HG03135 (cell line): ENCODE data around the gene KAT6B.

Experiments used
- ATAC-seq: cut with Tn5 transposase; IDR thresholded peaks from one replicate; pipeline ENCODE4 v1.9.1; 2021; ENCODE audit warnings: mild to moderate bottlenecking, moderate library complexity; ENCODE audit not compliant: unreplicated experiment

The KAT6B gene

GRCh38 chr10:75058161-75058560 lies 231.8 kb downstream of the KAT6B start:
- no peak for ATAC-seq

- ATAC-seq, result no peak
These were observed 235.5 kb downstream of the KAT6B start for GRCh38 chr10:75061709-75062505.

DNA sequence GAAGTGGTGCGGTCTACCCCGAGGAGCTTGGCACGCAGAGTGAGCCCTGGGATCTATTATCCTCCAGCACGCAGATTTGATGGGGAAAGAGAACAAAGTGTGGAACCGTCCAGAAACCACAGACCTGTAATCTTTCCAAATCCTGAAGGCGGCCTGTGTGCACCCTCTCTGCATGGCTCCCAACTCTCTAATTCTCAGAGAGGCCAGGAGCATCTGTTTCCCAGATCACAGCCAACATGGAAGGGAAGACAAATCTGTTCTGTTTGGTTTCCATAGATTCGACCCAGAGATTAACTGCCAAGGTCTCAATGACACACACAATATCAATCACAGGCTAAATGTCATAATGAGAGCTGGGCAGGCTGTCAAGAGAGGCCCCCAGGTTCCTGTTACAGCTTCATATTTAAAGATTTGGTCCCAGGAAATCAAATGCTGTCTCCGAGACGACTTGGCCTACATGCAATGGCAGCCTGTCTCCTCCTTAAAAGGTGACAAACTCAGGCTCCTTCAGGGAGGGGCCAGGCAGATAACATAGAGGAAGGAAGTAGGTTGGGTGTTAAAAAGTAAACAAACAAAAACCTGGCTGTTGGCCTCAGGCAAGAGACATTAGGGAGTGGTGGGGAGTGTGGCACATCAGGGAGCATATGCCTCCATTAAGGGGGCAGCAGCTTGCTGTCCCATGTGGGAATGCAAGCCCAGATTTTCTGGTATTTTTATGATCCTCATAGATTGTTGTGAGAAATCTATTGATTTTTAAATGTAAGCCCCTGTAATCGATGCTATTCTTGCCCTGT lies 236.3 kb downstream of the KAT6B start:
- no peak for ATAC-seq

GRCh38 chr10:75063461-75064230 lies 237.2 kb downstream of the KAT6B start:
- ATAC-seq, result no peak

GRCh38 chr10:75065076-75065475 lies 238.7 kb downstream of the KAT6B start:
- no peak for ATAC-seq

DNA sequence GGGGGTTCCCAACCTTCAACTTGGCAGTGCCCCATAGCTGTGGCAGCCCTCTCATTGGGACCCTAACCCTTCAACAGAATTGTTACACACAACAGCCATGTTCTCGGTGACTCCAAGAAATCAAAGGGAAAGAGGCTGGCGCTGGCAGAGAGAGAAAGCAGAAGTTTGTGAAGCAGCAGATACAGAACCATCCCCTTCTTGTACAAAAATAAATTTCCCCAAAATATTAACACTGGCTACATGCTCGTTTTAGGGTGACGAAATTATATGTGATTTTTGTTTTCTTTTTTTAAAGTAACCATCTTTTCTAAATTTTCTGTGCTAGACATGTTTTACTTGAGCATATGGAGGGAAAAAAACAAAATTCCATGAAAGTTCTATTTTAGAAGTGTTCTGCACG lies 239.9 kb downstream of the KAT6B start:
- no peak for ATAC-seq

GRCh38 chr10:75067272-75067671 lies 240.9 kb downstream of the KAT6B start:
- ATAC-seq, result no peak

DNA sequence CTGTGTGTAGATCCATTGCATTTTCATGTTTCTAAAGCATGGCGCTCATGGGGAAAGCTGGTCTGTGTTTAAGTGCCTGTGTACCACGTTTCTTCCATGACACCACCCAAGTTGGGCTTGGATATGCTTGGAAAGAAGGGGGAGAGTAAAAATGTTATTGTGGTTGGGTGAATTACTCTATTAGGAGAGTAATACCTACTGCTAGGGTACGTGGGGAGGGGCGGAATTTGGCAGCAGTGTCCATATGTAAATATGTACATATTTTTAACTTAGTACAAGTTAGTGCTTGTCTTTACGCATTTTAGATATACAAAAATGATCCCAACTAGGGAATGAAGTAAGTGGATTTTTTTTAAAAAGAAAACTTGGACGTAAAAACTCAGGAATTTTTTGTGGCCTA lies 242.1 kb downstream of the KAT6B start:
- no peak for ATAC-seq

- no peak for ATAC-seq
These were observed 244.1 kb downstream of the KAT6B start for GRCh38 chr10:75070476-75070875.

GRCh38 chr10:75070961-75071428 lies 244.6 kb downstream of the KAT6B start:
- ATAC-seq, result no peak

DNA sequence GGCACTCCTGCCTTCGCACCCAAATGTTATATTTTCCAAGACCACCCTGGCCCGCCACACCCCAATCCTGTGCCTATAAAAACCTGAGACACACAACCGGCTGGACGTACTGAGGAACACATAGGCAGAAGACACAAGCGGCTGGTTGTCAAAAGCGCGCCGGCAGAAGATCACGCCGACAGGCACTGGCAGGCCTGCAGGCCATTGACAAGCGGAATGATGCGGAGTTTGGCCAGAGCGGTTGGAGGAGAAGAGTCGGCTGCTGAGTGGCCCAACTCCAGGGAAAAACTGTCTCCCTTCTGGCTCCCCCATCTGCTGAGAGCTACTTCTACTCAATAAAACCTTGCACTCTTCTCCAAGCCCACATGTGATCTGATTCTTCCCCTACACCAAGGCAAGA lies 245.4 kb downstream of the KAT6B start:
- no peak for ATAC-seq

- no peak for ATAC-seq
These were observed 246.3 kb downstream of the KAT6B start for GRCh38 chr10:75072727-75073126.

DNA sequence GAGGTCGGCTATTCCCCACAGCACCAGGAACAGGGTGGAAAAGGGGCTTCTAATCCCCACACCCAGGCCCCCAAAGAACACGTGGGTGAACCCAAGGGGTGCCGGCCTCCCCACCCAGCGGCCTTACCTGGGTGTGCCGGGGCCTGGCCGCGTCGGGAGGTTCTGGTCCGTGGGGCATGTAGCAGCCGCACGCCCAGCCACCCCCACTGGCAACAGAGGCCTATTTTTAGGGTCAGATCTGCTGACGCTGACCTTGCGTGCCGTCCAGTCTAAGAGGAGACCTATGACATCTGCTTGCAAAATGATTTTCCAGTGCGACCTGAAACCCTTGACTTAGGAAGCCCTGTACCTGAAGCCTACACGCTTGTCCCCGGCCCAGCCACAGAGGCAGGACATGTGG lies 247.0 kb downstream of the KAT6B start:
- ATAC-seq, result no peak

DNA sequence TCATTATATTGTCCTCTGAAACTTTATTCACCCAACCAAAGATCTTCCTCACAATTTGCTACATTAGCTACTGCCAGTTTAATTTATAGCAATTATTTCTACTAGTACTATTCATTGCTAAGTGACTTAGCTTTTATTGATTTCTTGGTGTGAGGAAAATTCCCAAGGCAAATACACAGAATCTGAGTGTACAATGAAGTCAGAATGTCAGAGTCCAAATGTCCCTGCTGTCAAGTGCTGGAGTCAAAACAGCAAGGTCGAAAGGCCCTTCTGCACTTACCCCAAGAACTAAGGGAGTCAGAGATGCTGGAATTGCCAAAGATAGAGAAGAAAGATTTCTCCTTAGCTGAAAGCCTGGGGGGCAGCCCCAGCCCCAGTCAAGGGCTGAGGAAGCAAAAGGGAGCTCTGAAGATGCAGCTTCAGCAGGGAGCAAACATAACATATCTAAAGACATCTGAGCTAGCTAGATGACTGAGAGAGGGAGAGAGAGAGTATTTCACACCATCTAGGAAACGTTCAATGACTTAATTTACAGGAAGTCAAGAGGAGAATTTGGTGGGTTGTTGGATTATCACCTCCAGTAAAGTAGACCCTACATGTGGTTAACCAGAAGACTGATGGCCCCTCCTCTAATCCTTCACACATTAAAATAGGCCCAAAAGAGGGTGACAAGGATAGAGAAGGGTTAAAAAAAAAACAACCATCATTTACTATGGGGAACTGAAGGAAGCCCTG lies 248.5 kb downstream of the KAT6B start:
- no peak for ATAC-seq

DNA sequence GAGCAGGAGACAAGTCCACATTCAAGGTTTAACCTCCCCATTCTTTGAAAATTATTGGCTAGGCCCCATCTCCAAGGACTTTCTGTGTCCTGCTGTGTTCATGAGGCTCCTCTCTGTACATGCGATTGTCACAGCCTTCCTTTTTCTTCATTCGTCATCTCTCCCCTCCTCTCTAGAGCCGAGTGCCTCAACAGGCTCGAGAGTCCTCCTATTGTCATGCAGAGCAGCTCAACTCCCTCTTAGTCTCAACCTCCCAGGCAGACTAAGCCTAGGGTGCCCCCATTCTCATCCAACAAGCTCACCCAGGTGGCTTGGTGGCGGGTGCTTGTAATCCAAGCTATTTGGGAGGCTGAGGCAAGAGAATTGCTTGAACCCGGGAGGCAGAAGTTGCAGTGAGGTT lies 249.9 kb downstream of the KAT6B start:
- ATAC-seq, result no peak

- no peak for ATAC-seq
These were observed 253.2 kb downstream of the KAT6B start for GRCh38 chr10:75079436-75080083.

DNA sequence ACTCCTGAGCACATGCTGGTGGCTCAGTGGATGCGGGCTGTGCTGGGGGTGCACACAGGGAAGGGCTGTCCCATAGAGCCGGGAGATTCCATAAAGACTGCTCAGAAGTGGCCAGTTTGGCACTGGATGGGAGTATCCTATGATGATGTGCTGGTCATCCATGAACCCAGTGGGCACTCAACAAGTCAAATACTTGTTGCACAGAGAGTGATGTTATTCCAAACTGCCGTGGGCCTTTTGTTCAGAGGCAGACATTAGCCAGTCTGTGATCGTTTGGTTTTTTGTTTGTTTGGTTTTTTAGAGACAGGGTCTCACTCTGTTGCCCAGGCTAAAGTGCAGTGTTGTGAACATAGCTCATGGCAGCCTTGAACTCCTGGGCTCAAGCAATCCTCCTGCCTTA lies 254.2 kb downstream of the KAT6B start:
- no peak for ATAC-seq

- ATAC-seq, result no peak
These were observed 255.0 kb downstream of the KAT6B start for GRCh38 chr10:75081379-75081778.
